Measurements from ENCODE around the gene VOPP1. TPM values are rescaled to one million over a fixed set of nuclear protein-coding genes. Genes with fewer than 3 reads are reported as not detected.
A peak's percentile ranks its signal among the peaks of the same experiment; 100 is the strongest.
"Not testable (repeated sequence)": the region's sequence is repeated elsewhere in the genome, so short reads cannot be mapped to it uniquely, and the experiment has no call there.

The VOPP1 gene, protein sequence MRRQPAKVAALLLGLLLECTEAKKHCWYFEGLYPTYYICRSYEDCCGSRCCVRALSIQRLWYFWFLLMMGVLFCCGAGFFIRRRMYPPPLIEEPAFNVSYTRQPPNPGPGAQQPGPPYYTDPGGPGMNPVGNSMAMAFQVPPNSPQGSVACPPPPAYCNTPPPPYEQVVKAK
- total RNA-seq (2014; rRNA removed; shearing (Covaris generic)): 148 and 152 TPM in 2 replicates

GRCh38 chr7:55572378-55573233 lies at the start of gene VOPP1:
TSS of gene VOPP1 (minus strand) at chr7:55572502. CDS start at chr7:55572324, 178 bp downstream.
- peak; percentile 51 for DNase-seq (ENCODE audit: low spot score)

GRCh38 chr7:55618913-55619312 lies 46.6 kb upstream of the VOPP1 start:
- DNase-seq (ENCODE audit: low spot score): no peak

DNA sequence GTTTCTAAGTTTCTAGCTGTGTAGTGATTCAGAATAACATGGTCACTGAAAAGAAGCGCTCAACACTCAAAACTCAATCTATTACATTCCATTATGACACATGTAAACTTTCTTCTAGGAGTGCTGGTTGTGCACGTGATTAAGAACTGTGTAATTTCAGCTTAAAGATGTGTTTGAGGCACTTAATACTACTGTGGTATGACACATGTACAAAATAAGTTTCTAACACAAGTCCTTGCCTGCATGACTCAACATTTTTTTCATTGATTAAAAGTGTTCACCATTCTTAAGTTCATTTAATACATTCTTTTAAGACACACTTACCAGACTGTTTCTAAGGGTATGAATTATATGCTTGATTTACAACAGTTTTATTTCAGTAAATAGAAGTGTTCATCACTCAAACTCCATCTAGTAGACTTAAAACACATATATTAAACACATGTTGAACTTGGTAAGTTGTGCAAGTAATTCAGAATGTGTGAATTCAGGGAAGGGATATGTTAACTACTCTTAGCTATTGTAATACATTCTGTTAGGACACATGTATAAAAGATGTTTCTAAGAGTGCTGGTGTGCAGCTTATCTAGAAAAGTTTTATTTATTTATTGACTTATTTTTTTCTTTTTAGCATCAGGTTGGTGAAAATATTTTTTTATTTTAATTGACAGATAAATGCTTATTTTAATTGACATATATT lies 42.2 kb upstream of the VOPP1 start:
- DNase-seq (ENCODE audit: low spot score): not testable (repeated sequence)

- not testable (repeated sequence) for DNase-seq (ENCODE audit: low spot score)
These were observed 37.4 kb upstream of the VOPP1 start for GRCh38 chr7:55609726-55610125.

DNA sequence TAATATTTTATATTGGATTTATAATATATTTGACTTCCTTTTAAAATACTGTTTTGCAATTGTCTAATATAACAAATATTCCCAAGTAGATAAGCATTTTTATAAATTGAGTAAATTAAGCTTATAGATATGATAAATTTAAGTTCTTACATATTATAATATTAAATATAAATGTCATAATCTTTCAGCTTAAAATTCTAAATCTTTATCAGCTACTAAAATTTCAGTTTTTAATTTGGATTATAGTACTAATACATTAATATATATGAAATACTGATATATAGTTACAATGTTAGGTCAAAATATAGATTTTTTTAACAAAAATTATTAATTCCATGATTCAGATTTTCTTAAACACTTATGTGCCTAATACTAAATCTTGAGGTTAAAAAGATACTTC lies 33.4 kb upstream of the VOPP1 start:
- DNase-seq (ENCODE audit: low spot score): not testable (repeated sequence)

GRCh38 chr7:55597944-55598499 lies 25.7 kb upstream of the VOPP1 start:
- not testable (repeated sequence) for DNase-seq (ENCODE audit: low spot score)

- DNase-seq (ENCODE audit: low spot score): not testable (repeated sequence)
These were observed 25.0 kb upstream of the VOPP1 start for GRCh38 chr7:55597214-55597739.

DNA sequence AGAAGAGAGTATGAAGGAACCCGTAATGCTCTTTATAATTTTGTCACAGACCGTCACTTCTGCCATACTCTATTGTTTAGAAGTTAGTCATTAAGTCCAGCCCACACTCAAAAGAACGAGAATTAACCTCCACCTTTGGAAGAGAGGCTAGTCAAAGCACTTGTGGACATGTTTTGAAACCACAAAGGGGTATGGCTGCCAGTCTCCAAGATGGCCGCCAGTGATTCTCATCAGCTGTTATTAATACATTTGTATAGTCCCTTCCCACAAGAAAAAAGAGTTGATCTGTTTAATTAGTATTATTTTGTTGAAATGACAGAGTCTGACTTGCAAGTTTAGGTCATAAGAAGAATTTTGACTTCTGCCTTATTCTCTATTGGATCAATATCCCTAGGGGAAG lies 23.2 kb upstream of the VOPP1 start:
- no peak for DNase-seq (ENCODE audit: low spot score)

DNA sequence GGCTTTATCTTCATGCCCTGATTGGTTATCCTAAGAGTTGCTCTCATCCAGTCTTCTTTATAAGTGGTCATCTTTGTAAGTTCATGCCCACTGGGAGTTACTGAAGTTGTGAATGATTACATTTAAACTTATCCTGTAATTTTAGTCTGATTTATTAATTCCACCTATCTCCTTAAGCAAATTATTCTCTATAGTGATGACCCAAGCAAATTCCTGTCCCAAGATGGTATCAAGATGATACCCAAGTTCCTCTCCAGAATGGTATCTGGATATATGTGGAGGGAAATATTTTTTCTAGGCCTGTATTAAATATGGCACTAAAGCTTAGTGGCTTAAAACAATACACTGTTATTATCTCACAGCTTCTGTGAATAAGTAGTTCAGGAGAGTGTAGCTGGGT lies 22.6 kb upstream of the VOPP1 start:
- no peak for DNase-seq (ENCODE audit: low spot score)

GRCh38 chr7:55594414-55594813 lies 22.1 kb upstream of the VOPP1 start:
- DNase-seq (ENCODE audit: low spot score): no peak

- DNase-seq (ENCODE audit: low spot score): peak; percentile 65
These were observed 21.4 kb upstream of the VOPP1 start for GRCh38 chr7:55593515-55594318.

DNA sequence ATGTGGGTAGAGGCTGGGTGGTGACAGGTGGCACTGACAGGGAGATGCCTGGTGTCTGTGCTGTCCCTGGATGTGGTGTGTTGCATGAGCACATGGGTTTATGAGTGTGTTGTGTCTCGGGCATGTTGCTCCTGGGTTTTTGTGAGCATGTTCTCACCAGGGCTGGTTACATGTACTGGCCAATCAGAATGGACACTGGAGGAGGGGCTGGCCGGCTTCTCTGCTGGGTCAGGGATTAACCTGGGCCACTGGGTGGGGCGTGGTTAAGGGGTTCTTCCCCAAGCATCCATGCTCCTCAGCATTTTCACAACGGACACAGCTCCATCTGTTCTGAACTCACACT lies 20.8 kb upstream of the VOPP1 start:
- no peak for DNase-seq (ENCODE audit: low spot score)

DNA sequence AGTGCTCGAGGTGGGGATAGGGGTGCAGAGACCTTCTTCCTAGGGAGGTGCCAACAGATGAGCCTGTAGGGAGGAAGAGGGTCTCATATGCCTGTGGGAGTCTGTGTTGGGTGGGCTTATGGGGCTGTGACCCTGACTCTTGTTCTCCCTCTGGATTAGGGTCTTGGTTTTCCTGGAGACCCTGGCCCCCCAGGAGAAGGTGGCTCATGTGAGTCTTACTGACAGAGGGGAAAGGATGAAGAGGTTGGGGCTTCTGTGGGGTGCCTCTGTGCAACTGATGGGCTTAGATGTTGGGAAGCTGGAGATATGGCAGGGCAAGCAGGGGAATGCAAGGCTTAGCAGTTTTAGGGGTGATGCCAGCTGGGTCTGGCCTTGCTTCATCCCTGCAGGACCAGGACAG lies 20.2 kb upstream of the VOPP1 start:
- no peak for DNase-seq (ENCODE audit: low spot score)

GRCh38 chr7:55591282-55591931 lies 19.1 kb upstream of the VOPP1 start:
- DNase-seq (ENCODE audit: low spot score): no peak

GRCh38 chr7:55590517-55591281 lies 18.4 kb upstream of the VOPP1 start:
- no peak for DNase-seq (ENCODE audit: low spot score)

GRCh38 chr7:55589905-55590304 lies 17.6 kb upstream of the VOPP1 start:
- DNase-seq (ENCODE audit: low spot score): no peak

- no peak for DNase-seq (ENCODE audit: low spot score)
These were observed 16.8 kb upstream of the VOPP1 start for GRCh38 chr7:55588976-55589604.

- no peak for DNase-seq (ENCODE audit: low spot score)
These were observed 16.0 kb upstream of the VOPP1 start for GRCh38 chr7:55588379-55588699.

DNA sequence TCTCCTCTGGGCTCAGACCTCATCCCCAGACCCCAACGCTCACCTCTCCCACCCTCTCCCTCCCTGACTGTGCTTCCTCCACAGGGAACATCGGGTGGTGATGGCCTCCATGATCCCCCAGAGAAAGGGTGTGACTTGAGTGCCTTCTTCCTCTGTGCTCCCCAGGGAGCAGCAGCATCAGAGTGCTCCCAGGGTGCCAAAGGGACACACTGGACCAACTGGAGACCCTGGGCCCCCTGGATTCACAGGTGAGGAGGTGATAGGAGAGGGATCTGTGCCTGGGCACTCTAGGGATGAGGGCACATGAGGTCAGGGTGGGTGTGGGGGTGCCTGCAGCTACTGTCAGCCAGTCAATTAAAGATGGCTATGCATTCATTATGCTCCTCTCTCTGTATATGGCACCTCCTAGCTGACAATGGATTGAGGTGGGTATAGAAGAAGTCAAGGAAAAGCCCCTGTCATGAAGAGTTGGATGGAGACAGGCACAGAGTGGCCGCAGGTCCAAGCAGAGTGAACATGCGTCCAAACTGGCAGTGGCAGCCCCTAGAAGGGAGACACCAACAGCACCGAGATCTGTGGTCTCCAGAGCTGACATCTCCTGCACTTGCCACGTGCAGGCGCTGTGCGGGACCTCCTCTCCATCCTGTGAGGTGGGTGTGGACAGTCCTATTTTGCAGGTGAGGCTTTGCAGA lies 15.5 kb upstream of the VOPP1 start:
- no peak for DNase-seq (ENCODE audit: low spot score)
